H9 (cell line): Measurements from ENCODE around the gene MOCS2. TPM values are rescaled to one million over a fixed set of nuclear protein-coding genes. Genes with fewer than 3 reads are reported as not detected.
A peak's percentile ranks its signal among the peaks of the same experiment; 100 is the strongest.

Source experiments
- DNase-seq: peaks from one replicate; pipeline ENCODE4 v3.0.0-alpha.2; 2017
- H2AFZ ChIP-seq: one replicate; pipeline ENCODE4 v1.6.1; 2013; ENCODE audit warnings: mild to moderate bottlenecking, low read length, control low read depth, moderate library complexity
- H2AK5ac ChIP-seq: 2 replicates; pipeline ENCODE4 v1.6.1; 2013; ENCODE audit warnings: low read length, control low read depth, mixed read lengths; ENCODE audit not compliant: insufficient read length
- H2BK120ac ChIP-seq: one replicate; pipeline ENCODE4 v1.6.1; 2013; ENCODE audit warnings: low read depth, mild to moderate bottlenecking, low read length, control low read depth, inconsistent platforms; ENCODE audit not compliant: poor library complexity, severe bottlenecking
- H2BK12ac ChIP-seq: 2 replicates; pipeline ENCODE4 v1.6.1; 2013; ENCODE audit warnings: low read length, control low read depth, mixed read lengths, low read depth; ENCODE audit not compliant: insufficient read length
- H2BK15ac ChIP-seq: 2 replicates; pipeline ENCODE4 v1.6.1; 2013; ENCODE audit warnings: low read depth, low read length, control low read depth
- H2BK20ac ChIP-seq: one replicate; pipeline ENCODE4 v1.6.1; 2013; ENCODE audit warnings: low read depth, mild to moderate bottlenecking, low read length, control low read depth, inconsistent platforms; ENCODE audit not compliant: poor library complexity, severe bottlenecking
- H2BK5ac ChIP-seq: 2 replicates; pipeline ENCODE4 v1.6.1; 2013; ENCODE audit warnings: low read length, control low read depth, mixed read lengths; ENCODE audit not compliant: insufficient read length
- H3K14ac ChIP-seq: 2 replicates; pipeline ENCODE4 v1.6.1; 2013; ENCODE audit warnings: low read length, control low read depth; ENCODE audit not compliant: insufficient read depth
- H3K18ac ChIP-seq: 2 replicates; pipeline ENCODE4 v1.6.1; 2013; ENCODE audit warnings: low read depth, mild to moderate bottlenecking, mixed read lengths, low read length, control low read depth; ENCODE audit not compliant: insufficient read length
- H3K23ac ChIP-seq: 2 replicates; pipeline ENCODE4 v1.6.1; 2013; ENCODE audit warnings: low read length, control low read depth, mixed read lengths, low read depth; ENCODE audit not compliant: insufficient read length
- H3K23me2 ChIP-seq: 2 replicates; pipeline ENCODE4 v1.6.1; 2013; ENCODE audit warnings: low read depth, mild to moderate bottlenecking, mixed read lengths, low read length, control low read depth; ENCODE audit not compliant: insufficient read length, poor library complexity, severe bottlenecking
- H3K27ac ChIP-seq: 2 replicates; pipeline ENCODE4 v1.5.1; 2013; ENCODE audit warnings: low read length, control low read depth, mixed read lengths, low read depth; ENCODE audit not compliant: insufficient read length
- H3K27me3 ChIP-seq: 2 replicates; pipeline ENCODE4 v1.6.1; 2013; ENCODE audit warnings: low read length, control low read depth, inconsistent platforms; ENCODE audit not compliant: insufficient read depth
- H3K4ac ChIP-seq: 2 replicates; pipeline ENCODE4 v1.6.1; 2013; ENCODE audit warnings: low read depth, mild to moderate bottlenecking, control low read depth, inconsistent platforms, low read length, moderate library complexity
- H3K4me1 ChIP-seq: 2 replicates; pipeline ENCODE4 v1.6.1; 2013; ENCODE audit warnings: low read length, control low read depth, inconsistent platforms; ENCODE audit not compliant: insufficient read depth
- H3K4me2 ChIP-seq: 2 replicates; pipeline ENCODE4 v1.6.1; 2013; ENCODE audit warnings: low read length, control low read depth, mixed read lengths; ENCODE audit not compliant: insufficient read length, insufficient read depth
- H3K56ac ChIP-seq: 2 replicates; pipeline ENCODE4 v1.6.1; 2013; ENCODE audit warnings: low read depth, mild to moderate bottlenecking, mixed read lengths, low read length, control low read depth; ENCODE audit not compliant: insufficient read length
- H3K79me1 ChIP-seq: 2 replicates; pipeline ENCODE4 v1.6.1; 2013; ENCODE audit warnings: low read depth, mild to moderate bottlenecking, moderate library complexity, low read length, control low read depth, inconsistent platforms; ENCODE audit not compliant: insufficient read depth, poor library complexity, severe bottlenecking
- H3K79me2 ChIP-seq: 2 replicates; pipeline ENCODE4 v1.6.1; 2013; ENCODE audit warnings: low read length, control low read depth, inconsistent platforms; ENCODE audit not compliant: insufficient read depth
- H3K9ac ChIP-seq: 2 replicates; pipeline ENCODE4 v1.6.1; 2013; ENCODE audit warnings: low read length, control low read depth, mixed read lengths; ENCODE audit not compliant: insufficient read length; ENCODE audit errors: extremely low read depth
- H3K9me3 ChIP-seq: one replicate; pipeline ENCODE4 v1.6.1; 2013; ENCODE audit warnings: low read depth, low read length, inconsistent platforms; ENCODE audit not compliant: control insufficient read depth
- H3T11ph ChIP-seq: one replicate; pipeline ENCODE4 v1.6.1; 2013; ENCODE audit warnings: mild to moderate bottlenecking, low read length, control low read depth, inconsistent platforms
- H4K20me1 ChIP-seq: one replicate; pipeline ENCODE4 v1.6.1; 2013; ENCODE audit not compliant: control insufficient read depth, insufficient read length, insufficient read depth
- H4K5ac ChIP-seq: 2 replicates; pipeline ENCODE4 v1.6.1; 2013; ENCODE audit warnings: low read depth, mild to moderate bottlenecking, mixed read lengths, low read length, control low read depth; ENCODE audit not compliant: insufficient read length
- H4K8ac ChIP-seq: replicated peaks from 2 replicates; pipeline ENCODE4 v1.6.1; 2013; ENCODE audit warnings: low read length, control low read depth, mixed read lengths, low read depth; ENCODE audit not compliant: insufficient read length
- H4K91ac ChIP-seq: 2 replicates; pipeline ENCODE4 v1.6.1; 2013; ENCODE audit warnings: low read depth, mild to moderate bottlenecking, moderate library complexity, mixed read lengths, low read length, control low read depth; ENCODE audit not compliant: insufficient read length
- H3K27ac Mint-ChIP-seq, 3 experiments: 2 replicates in 2 of 3; 3 replicates in 1 of 3; pipeline ENCODE4 v1.8.0; 2020 to 2021; ENCODE audit warnings: mixed read lengths in 3 of 3, mild to moderate bottlenecking in 1 of 3, moderate library complexity in 1 of 3
- H3K27me3 Mint-ChIP-seq: 2 replicates; pipeline ENCODE4 v1.8.0; 2021; ENCODE audit warnings: low read depth, mild to moderate bottlenecking, moderate library complexity, mixed read lengths
- H3K36me3 Mint-ChIP-seq, 3 experiments: 2 replicates in 2 of 3; 3 replicates in 1 of 3; pipeline ENCODE4 v1.8.0; 2020 to 2021; ENCODE audit warnings: low read depth in 3 of 3, mixed read lengths in 3 of 3; ENCODE audit not compliant: insufficient read depth in 1 of 3
- H3K4me1 Mint-ChIP-seq, 2 experiments: 2 replicates each; pipeline ENCODE4 v1.8.0; 2020; ENCODE audit warnings: mixed read lengths in 2 of 2
- H3K4me3 Mint-ChIP-seq, 2 experiments: 2 replicates in 1 of 2; 3 replicates in 1 of 2; pipeline ENCODE4 v1.8.0; 2020 to 2021; ENCODE audit warnings: mild to moderate bottlenecking in 2 of 2, mixed read lengths in 2 of 2, moderate library complexity in 1 of 2
- H3K9me3 Mint-ChIP-seq, 2 experiments: 2 replicates in 1 of 2; 3 replicates in 1 of 2; pipeline ENCODE4 v1.8.0; 2020; ENCODE audit warnings: mild to moderate bottlenecking in 2 of 2, mixed read lengths in 2 of 2, moderate library complexity in 1 of 2
- WGBS: extraction: QIAGEN DNeasy Blood & Tissue Kit; methylation state at CpG from one replicate; pipeline ENCODE4 v1.1.7; 2013; ENCODE audit warnings: missing lambda C conversion rate, low lambda C conversion rate, mixed read lengths; ENCODE audit not compliant: insufficient read length; ENCODE audit errors: extremely low coverage; 5-methylcytosine and 5-hydroxymethylcytosine counted together
- total RNA-seq: library from RNA; stranded (reverse); gene quantifications from 2 replicates; pipeline ENCODE4 v1.2.1, GENCODE V29; 2021
- TF ChIP-seq, protein P1 (sequence below): fragments of 200-600 bp; sonication (generic); conservative IDR thresholded peaks from 3 replicates; pipeline ENCODE4 v1.8.0; 2021; ENCODE audit warnings: antibody characterized with exemption, mild to moderate bottlenecking

Gene MOCS2
- total RNA-seq, 1 experiment from 2014 or later = 24.8 TPM

DNA sequence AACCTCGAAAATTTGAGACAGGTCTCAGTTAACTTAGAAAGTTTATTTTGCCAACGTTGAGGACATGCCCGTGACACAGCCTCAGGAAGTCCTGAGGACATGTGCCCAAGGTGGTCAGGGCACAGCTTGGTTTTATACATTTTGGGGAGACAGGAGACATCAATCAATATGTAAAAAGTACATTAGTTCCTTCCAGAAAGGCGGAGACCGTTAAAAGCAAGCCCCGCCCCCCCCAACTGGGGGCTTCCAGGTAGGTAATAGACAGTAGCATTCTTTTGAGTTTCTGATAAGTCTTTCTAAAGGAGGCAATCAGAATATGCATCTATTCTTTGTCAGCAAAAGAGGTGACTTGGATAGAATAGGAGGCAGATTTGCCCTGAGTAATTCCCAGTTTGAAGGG is 599 bp upstream of the MOCS2 start:
- H3K27ac ChIP-seq = no peak overlapping the region

More for the DNA sequence above, 599 bp upstream of the MOCS2 start:
- no CpG with 5 or more reads among the region's 6 CpGs for WGBS
- no peaks in the 10 kb centered on the region for H3K9me3 ChIP-seq
- H2AFZ ChIP-seq = no peak overlapping the region
- H2BK15ac ChIP-seq = no peak overlapping the region
- peak overlapping the region; percentile 83 for H3K9ac ChIP-seq
- Mint-ChIP-seq H3K9me3 (no peaks in the 10 kb centered on the region; a peak in 1 of 5 replicates), H3K27ac (peak overlapping the region in 1 of 3 experiments; percentile 37; a peak in 2 of 7 replicates), H3K4me1 (peaks cover 17% of the 10 kb centered on the region in 2 experiments), H3K27me3 (no peaks in the 10 kb centered on the region), H3K4me3 (peak overlapping the region; percentile 84 to 90), H3K36me3 (peaks cover 0 to 3% (median 0%) of the 10 kb centered on the region in 3 experiments; a peak in 1 of 7 replicates)
- no peak overlapping the region for H4K5ac ChIP-seq
- no peak overlapping the region for H2BK120ac ChIP-seq
- H3K4me1 ChIP-seq = peaks cover 5% of the 10 kb centered on the region; the same call in 1 of the 2 replicates
- H3K14ac ChIP-seq = no peak overlapping the region
- no peaks in the 10 kb centered on the region; the same call in 1 of the 2 replicates for H3K27me3 ChIP-seq
- TF ChIP-seq, protein P1, sequence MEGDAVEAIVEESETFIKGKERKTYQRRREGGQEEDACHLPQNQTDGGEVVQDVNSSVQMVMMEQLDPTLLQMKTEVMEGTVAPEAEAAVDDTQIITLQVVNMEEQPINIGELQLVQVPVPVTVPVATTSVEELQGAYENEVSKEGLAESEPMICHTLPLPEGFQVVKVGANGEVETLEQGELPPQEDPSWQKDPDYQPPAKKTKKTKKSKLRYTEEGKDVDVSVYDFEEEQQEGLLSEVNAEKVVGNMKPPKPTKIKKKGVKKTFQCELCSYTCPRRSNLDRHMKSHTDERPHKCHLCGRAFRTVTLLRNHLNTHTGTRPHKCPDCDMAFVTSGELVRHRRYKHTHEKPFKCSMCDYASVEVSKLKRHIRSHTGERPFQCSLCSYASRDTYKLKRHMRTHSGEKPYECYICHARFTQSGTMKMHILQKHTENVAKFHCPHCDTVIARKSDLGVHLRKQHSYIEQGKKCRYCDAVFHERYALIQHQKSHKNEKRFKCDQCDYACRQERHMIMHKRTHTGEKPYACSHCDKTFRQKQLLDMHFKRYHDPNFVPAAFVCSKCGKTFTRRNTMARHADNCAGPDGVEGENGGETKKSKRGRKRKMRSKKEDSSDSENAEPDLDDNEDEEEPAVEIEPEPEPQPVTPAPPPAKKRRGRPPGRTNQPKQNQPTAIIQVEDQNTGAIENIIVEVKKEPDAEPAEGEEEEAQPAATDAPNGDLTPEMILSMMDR = no peak
- no peak overlapping the region for H3T11ph ChIP-seq
- peak overlapping the region; percentile 70 for H3K4me2 ChIP-seq
- no peak overlapping the region for H3K18ac ChIP-seq
- no peak overlapping the region for H4K91ac ChIP-seq
- no peak overlapping the region for H2BK12ac ChIP-seq
- no peak overlapping the region for H3K4ac ChIP-seq
- no peak overlapping the region for H3K56ac ChIP-seq
- no peak overlapping the region for H2AK5ac ChIP-seq
- no peak overlapping the region for H2BK20ac ChIP-seq
- DNase-seq = no peak
- no peak overlapping the region for H3K23ac ChIP-seq
- no peaks in the 10 kb centered on the region for H3K79me1 ChIP-seq
- H3K79me2 ChIP-seq = no peaks in the 10 kb centered on the region
- H4K20me1 ChIP-seq = no peaks in the 10 kb centered on the region
- H3K23me2 ChIP-seq = peaks cover 13% of the 10 kb centered on the region
- H4K8ac ChIP-seq = no peak overlapping the region
- no peak overlapping the region for H2BK5ac ChIP-seq
